Adipocyte (in vitro differentiated cells): ENCODE measurements around the gene YKT6.
A peak's percentile ranks its signal among the peaks of the same experiment; 100 is the strongest.

Experiments used
- DNase-seq: peaks from one replicate; pipeline ENCODE4 v3.0.0-alpha.2; 2015; ENCODE audit warnings: low read depth
- H3K27me3 ChIP-seq: replicated peaks from 2 replicates; pipeline ENCODE4 v1.7.0; 2013; ENCODE audit warnings: mild to moderate bottlenecking, low read length, moderate library complexity; ENCODE audit not compliant: control insufficient read depth, insufficient read depth
- H3K36me3 ChIP-seq: 2 replicates; pipeline ENCODE4 v1.7.0; 2013; ENCODE audit warnings: low read length, mild to moderate bottlenecking, moderate library complexity; ENCODE audit not compliant: control insufficient read depth, insufficient read depth, severe bottlenecking
- H3K4me1 ChIP-seq: 2 replicates; pipeline ENCODE4 v1.7.0; 2013; ENCODE audit warnings: mild to moderate bottlenecking, low read length, moderate library complexity; ENCODE audit not compliant: control insufficient read depth, insufficient read depth
- H3K4me3 ChIP-seq: 2 replicates; pipeline ENCODE4 v1.7.0; 2013; ENCODE audit warnings: mild to moderate bottlenecking, low read length, moderate library complexity
- H3K9ac ChIP-seq: 2 replicates; pipeline ENCODE4 v1.7.0; 2013; ENCODE audit warnings: mild to moderate bottlenecking, low read length, moderate library complexity
- H3K9me3 ChIP-seq: 2 replicates; pipeline ENCODE4 v1.7.0; 2013; ENCODE audit warnings: mild to moderate bottlenecking, low read length, moderate library complexity; ENCODE audit not compliant: control insufficient read depth

YKT6 gene

DNA sequence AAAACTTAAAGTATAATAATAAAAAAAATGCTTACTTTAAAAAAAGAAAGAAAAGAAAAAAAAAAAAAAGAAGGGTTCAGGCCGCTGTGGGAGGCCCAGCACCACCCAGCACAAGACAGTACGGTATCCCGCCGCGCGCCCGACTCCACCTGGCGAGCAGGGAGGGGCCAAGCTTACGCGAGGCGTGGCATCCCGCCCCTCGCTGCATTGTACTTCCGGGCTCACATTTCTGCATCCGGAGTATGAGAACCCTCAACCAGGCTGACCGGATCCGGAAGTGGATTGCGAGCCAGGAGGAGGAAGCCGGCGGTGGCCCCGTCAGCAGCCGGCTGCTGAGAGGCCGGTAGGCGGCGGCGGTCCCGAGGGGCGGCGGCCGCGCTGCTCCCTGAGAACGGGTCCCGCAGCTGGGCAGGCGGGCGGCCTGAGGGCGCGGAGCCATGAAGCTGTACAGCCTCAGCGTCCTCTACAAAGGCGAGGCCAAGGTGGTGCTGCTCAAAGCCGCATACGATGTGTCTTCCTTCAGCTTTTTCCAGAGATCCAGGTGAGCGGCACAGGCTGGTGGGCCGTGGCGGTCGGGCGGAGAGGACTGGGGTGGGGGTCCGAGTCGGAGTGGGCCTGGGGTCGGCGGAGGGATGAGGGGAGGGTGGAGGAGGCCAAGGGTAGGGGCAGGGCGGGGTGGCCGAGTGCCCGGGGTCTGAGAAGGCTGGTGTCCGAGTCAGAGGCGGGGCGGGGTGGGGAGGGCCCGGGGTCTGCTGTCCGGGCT is at the start of gene YKT6:
Gene YKT6, plus strand, starts transcription at position 280 of the 763 bp plus-strand sequence. Its CDS starts 158 bp downstream, at position 438.
- peak; percentile 98 for DNase-seq
- Histone ChIP-seq H3K4me1 (peaks cover 28% of the 10 kb centered on the region), H3K36me3 (peaks cover 22% of the 10 kb centered on the region), H3K27me3 (no peaks in the 10 kb centered on the region), H3K9ac (peak within 1 kb of the TSS; percentile 98), H3K9me3 (no peaks in the 10 kb centered on the region), H3K4me3 (peak within 1 kb of the TSS; percentile 97)

GRCh38 chr7:44151956-44152355 is 48.8 kb upstream of the YKT6 start:
- H3K4me1 ChIP-seq = peaks cover 10% of the 10 kb centered on the region
- no peaks in the 10 kb centered on the region for H3K36me3 ChIP-seq
- no peak overlapping the region for H3K4me3 ChIP-seq
- no peak overlapping the region for H3K9ac ChIP-seq
- H3K27me3 ChIP-seq = peaks cover 17% of the 10 kb centered on the region
- DNase-seq = no peak
- H3K9me3 ChIP-seq = no peaks in the 10 kb centered on the region

GRCh38 chr7:44152971-44153947 is 47.5 kb upstream of the YKT6 start:
- Histone ChIP-seq H3K4me1 (peaks cover 3% of the 10 kb centered on the region), H3K27me3 (peaks cover 24% of the 10 kb centered on the region), H3K36me3 (no peaks in the 10 kb centered on the region), H3K9ac (no peak overlapping the region), H3K9me3 (no peaks in the 10 kb centered on the region), H3K4me3 (no peak overlapping the region)
- no peak for DNase-seq

- no peak overlapping the region for H3K4me3 ChIP-seq
Measured at GRCh38 chr7:44153948-44154335, 46.8 kb upstream of the YKT6 start.

GRCh38 chr7:44154703-44155102 is 46.1 kb upstream of the YKT6 start:
- Histone ChIP-seq H3K36me3 (no peaks in the 10 kb centered on the region), H3K4me3 (no peak overlapping the region), H3K9me3 (no peaks in the 10 kb centered on the region), H3K4me1 (no peaks in the 10 kb centered on the region), H3K27me3 (peaks cover 24% of the 10 kb centered on the region), H3K9ac (no peak overlapping the region)
- DNase-seq = no peak

More at GRCh38 chr7:44153948-44154335, 46.8 kb upstream of the YKT6 start:
- H3K27me3 ChIP-seq = peaks cover 24% of the 10 kb centered on the region
- no peaks in the 10 kb centered on the region for H3K36me3 ChIP-seq
- H3K4me1 ChIP-seq = no peaks in the 10 kb centered on the region
- no peak overlapping the region for H3K9ac ChIP-seq
- no peaks in the 10 kb centered on the region for H3K9me3 ChIP-seq
- DNase-seq = no peak

- no peak overlapping the region for H3K9ac ChIP-seq
- H3K27me3 ChIP-seq = peaks cover 24% of the 10 kb centered on the region
- DNase-seq = no peak
Measured at GRCh38 chr7:44155191-44156185, 45.3 kb upstream of the YKT6 start.

GRCh38 chr7:44156453-44157010 is 44.2 kb upstream of the YKT6 start:
- no peak for DNase-seq
- peaks cover 24% of the 10 kb centered on the region for H3K27me3 ChIP-seq
- H3K36me3 ChIP-seq = no peaks in the 10 kb centered on the region
- H3K4me3 ChIP-seq = no peak overlapping the region
- no peak overlapping the region for H3K9ac ChIP-seq
- no peaks in the 10 kb centered on the region for H3K9me3 ChIP-seq
- H3K4me1 ChIP-seq = no peaks in the 10 kb centered on the region

More at GRCh38 chr7:44155191-44156185, 45.3 kb upstream of the YKT6 start:
- H3K4me3 ChIP-seq = no peak overlapping the region
- H3K4me1 ChIP-seq = no peaks in the 10 kb centered on the region
- H3K9me3 ChIP-seq = no peaks in the 10 kb centered on the region
- no peaks in the 10 kb centered on the region for H3K36me3 ChIP-seq

- Histone ChIP-seq H3K9ac (no peak overlapping the region), H3K4me3 (no peak overlapping the region), H3K27me3 (peaks cover 24% of the 10 kb centered on the region), H3K9me3 (no peaks in the 10 kb centered on the region), H3K36me3 (no peaks in the 10 kb centered on the region), H3K4me1 (peaks cover 7% of the 10 kb centered on the region)
- DNase-seq = no peak
Measured at GRCh38 chr7:44157116-44158080, 43.4 kb upstream of the YKT6 start.

GRCh38 chr7:44158096-44158872 is 42.5 kb upstream of the YKT6 start:
- H3K9me3 ChIP-seq = no peaks in the 10 kb centered on the region
- no peaks in the 10 kb centered on the region for H3K36me3 ChIP-seq
- no peak for DNase-seq
- no peak overlapping the region for H3K4me3 ChIP-seq
- peaks cover 24% of the 10 kb centered on the region for H3K27me3 ChIP-seq
- peaks cover 16% of the 10 kb centered on the region for H3K4me1 ChIP-seq
- no peak overlapping the region for H3K9ac ChIP-seq
